ENCODE data around the gene TXNDC5. TPM values are rescaled to one million over a fixed set of nuclear protein-coding genes. Genes with fewer than 3 reads are reported as not detected.

The TXNDC5 gene
- total RNA-seq, 4 donors from 2014 or later: 51.9 to 125 (median 104) TPM

DNA sequence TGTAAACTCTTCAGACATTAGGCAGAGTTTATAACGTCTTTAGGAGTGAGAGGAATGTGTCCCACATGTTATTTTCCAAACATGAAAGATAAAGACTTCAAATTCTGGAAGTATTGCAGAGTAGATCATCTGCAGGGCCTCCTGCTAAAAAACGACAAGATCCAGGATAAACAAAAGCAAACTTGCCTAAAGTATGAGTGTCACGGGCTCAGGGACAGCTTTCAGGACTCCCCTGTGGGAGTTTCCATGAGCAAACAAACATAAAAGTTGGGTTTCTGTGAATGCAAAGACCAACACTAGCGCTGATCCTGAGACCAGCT is 76.9 kb downstream of the TXNDC5 start:
- no peak overlapping the region for H3K27ac ChIP-seq
- no peak for TF ChIP-seq POLR2A (IDR thresholded peaks at IDR 0.05)
- TF ChIP-seq, protein P1, sequence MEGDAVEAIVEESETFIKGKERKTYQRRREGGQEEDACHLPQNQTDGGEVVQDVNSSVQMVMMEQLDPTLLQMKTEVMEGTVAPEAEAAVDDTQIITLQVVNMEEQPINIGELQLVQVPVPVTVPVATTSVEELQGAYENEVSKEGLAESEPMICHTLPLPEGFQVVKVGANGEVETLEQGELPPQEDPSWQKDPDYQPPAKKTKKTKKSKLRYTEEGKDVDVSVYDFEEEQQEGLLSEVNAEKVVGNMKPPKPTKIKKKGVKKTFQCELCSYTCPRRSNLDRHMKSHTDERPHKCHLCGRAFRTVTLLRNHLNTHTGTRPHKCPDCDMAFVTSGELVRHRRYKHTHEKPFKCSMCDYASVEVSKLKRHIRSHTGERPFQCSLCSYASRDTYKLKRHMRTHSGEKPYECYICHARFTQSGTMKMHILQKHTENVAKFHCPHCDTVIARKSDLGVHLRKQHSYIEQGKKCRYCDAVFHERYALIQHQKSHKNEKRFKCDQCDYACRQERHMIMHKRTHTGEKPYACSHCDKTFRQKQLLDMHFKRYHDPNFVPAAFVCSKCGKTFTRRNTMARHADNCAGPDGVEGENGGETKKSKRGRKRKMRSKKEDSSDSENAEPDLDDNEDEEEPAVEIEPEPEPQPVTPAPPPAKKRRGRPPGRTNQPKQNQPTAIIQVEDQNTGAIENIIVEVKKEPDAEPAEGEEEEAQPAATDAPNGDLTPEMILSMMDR (IDR thresholded peaks at IDR 0.05): no peak
- no peaks in the 10 kb centered on the region for H3K27me3 ChIP-seq
- DNase-seq: no peak
- H3K4me3 ChIP-seq: no peak overlapping the region
- H3K36me3 ChIP-seq: no peaks in the 10 kb centered on the region
- WGBS, 2 donors: 33 to 34% methylated on average over 4 of the region's 4 CpGs
- no peaks in the 10 kb centered on the region for H3K4me1 ChIP-seq
- intact Hi-C loops (cut with DNase I): no loop called here
- H3K9me3 ChIP-seq: no peaks in the 10 kb centered on the region

DNA sequence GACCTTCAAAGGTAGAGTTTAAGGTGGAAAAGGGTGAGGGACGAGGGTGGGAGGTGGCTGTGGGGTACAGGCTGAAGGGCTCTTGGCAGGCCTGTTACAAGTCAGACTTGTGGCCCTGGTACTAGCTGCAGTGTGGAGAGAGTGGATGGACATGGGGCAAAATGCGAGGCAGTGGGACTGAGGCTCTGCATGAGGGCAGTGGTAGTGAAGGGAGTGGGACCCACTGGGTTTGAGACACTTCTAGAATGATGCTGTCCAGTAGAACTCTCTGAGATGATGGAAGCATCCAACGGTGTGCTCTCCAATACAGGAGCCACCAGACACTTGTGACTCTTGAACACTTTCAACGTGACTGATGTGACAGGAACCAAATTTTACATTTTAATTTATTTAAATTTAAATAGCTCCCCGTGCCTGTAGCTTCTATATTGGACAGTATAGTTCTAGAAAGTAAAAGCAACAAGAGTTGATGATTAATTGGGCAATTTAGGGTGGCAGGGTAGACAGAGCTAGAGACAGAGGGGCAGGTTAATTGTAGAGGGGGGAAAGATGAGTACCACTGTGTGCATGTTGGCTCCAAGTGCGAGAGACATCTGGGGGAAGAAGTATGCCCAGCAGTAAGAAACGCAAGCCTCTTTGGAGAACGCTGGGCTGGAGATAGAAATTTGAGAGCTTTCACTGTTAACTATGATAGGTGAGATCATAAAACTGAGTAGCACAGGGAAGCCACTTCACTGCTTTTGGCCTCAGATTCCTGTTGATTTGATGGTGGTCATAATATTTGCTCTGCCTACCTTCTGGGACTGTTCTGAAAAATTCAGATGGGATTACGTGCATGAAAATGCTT is 77.5 kb downstream of the TXNDC5 start:
- Histone ChIP-seq H3K36me3 (no peaks in the 10 kb centered on the region), H3K4me1 (no peaks in the 10 kb centered on the region), H3K9me3 (no peaks in the 10 kb centered on the region), H3K27ac (no peak overlapping the region), H3K27me3 (no peaks in the 10 kb centered on the region), H3K4me3 (no peak overlapping the region)
- intact Hi-C loops (cut with DNase I): no loop called here
- WGBS, 2 donors: 57 to 70% methylated on average over 9 of the region's 9 CpGs
- TF ChIP-seq POLR2A (IDR thresholded peaks at IDR 0.05): no peak
- TF ChIP-seq, protein P1 (IDR thresholded peaks at IDR 0.05): no peak
- no peak for DNase-seq

Other genes starting within 250 kb of the TXNDC5 start
- gene BMP6, start 184.7 kb downstream of the TXNDC5 start, total RNA-seq: 1 to 10 TPM in 2 of 4 donors, under 1 TPM in 2; 0.57 to 2.9 (median 1.1) TPM
- 10 to 100 TPM in 2 of 4 donors, 1 to 10 TPM in 2; 4.1 to 12.4 (median 9.0) TPM for gene BLOC1S5, start 153.6 kb upstream of the TXNDC5 start, total RNA-seq
- gene EEF1E1, start 191.8 kb upstream of the TXNDC5 start, total RNA-seq: 10 to 100 TPM; 18.6 to 67.3 (median 56.3) TPM

Measured in esophagus squamous epithelium (tissue), 5 donors.